GM19452 (cell line): ENCODE results near the gene PLA2G15.
A peak's percentile ranks its signal among the peaks of the same experiment; 100 is the strongest.
"Not testable (repeated sequence)": the region's sequence is repeated elsewhere in the genome, so short reads cannot be mapped to it uniquely, and the experiment has no call there.

Experiments used
- ATAC-seq: cut with Tn5 transposase; IDR thresholded peaks from one replicate; pipeline ENCODE4 v1.9.1; 2021; ENCODE audit not compliant: unreplicated experiment

PLA2G15 gene

GRCh38 chr16:68275611-68276191 is 30.5 kb downstream of the PLA2G15 start:
- peak; percentile 59 for ATAC-seq

DNA sequence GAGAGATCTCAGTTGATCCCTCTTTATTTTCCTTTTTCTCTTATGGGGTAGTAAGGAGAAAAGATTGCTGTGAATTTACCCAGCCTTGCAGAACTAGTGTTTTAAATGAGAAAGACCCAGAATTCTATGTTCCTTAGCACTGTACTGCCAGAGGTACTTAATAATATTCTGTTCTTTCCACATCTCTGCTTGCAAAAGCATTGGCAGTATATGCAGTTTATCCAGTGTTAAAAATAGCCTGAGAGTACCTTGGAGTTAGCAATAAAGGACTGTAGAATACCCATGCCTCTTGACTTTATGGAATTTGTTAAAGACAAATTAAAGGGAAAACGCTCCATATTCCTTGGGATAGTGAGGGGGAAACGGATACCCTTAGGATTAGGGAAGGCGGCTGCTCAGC is 31.1 kb downstream of the PLA2G15 start:
- no peak for ATAC-seq

GRCh38 chr16:68279726-68280558 is 34.8 kb downstream of the PLA2G15 start:
- no peak for ATAC-seq

- no peak for ATAC-seq
Observed at GRCh38 chr16:68281368-68282063, 36.3 kb downstream of the PLA2G15 start.

DNA sequence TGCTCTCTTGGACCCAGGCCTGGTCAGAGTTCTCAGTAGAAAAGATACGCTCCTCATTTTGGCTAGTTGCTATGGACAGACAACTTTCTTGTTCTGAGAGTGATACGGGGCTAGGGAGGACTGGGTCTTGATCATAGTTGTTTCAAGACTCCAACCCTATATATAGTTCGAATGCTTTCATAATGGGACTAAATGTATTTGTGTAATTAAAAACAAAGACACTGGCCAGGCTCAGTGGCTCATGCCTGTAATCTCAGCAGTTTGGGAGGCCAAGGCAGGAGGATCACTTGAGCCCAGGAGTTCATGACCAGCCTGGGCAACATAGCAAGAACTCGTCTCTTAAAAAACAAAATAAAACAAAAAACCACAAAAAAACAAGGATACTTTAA is 36.9 kb downstream of the PLA2G15 start:
- ATAC-seq: no peak

GRCh38 chr16:68283346-68283745 is 38.2 kb downstream of the PLA2G15 start:
- ATAC-seq: no peak

GRCh38 chr16:68283801-68284598 is 38.8 kb downstream of the PLA2G15 start:
- peak; percentile 47 for ATAC-seq

- peak; percentile 52 for ATAC-seq
Observed at GRCh38 chr16:68284847-68285246, 39.7 kb downstream of the PLA2G15 start.

GRCh38 chr16:68285683-68286082 is 40.5 kb downstream of the PLA2G15 start:
- no peak for ATAC-seq

- ATAC-seq: no peak
Observed at GRCh38 chr16:68286153-68287074, 41.2 kb downstream of the PLA2G15 start.

- no peak for ATAC-seq
Observed at GRCh38 chr16:68287276-68288251, 42.4 kb downstream of the PLA2G15 start.

DNA sequence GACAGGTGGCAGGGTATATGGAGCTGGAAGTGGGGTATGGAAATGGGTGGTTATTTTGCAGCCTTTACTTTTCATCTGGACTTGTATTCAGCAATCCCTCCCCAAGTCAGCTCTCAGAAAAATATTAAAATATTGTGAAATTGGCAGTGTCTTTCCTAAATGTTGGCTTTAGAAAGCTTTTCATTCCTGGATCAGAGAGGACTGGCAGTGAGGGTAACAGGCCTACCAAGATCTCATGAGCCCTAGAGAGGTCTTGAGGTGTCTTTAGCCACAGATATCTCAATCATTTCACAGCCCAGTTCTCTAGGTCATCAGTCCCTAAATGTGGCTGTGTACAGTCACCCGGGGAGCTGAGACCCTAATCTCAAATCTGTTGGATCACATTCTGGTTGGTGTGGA is 43.1 kb downstream of the PLA2G15 start:
- ATAC-seq: no peak

DNA sequence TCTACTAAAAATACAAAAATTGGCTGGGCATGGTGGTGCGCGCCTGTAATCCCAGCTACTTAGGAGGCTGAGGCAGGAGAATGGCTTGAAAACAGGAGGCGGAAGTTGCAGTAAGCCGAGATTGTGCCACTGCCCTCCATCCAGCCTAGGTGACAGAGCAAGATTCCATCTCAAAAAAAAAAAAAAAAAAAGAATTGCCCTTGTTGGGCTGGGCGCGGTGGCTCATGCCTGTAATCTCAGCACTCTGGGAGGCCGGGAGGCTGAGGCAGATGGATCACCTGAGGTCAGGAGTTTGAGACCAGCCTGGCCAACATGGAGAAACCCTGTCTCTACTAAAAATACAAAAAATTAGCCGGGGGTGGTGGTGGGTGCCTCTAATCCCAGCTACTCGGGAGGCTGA is 43.6 kb downstream of the PLA2G15 start:
- ATAC-seq: not testable (repeated sequence)

DNA sequence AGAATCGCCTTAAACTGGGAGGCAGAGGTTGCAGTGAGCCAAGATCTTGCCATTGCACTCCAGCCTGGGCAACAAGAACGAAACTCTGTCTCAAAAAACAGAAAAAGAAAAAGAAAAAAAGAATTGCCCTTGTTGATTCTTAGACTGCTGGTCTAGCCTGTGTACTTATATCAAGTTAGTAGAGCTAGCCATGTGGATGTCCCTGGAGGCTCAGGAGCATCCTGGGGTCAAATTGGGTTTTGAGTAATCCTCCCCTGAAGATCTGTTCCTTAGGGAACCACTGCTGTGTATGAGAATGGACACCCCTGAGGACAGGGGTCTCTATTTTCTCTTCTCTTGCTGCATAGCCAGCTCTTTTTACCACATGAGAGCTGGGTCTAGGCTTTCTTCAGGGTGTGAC is 44.0 kb downstream of the PLA2G15 start:
- no peak for ATAC-seq

- no peak for ATAC-seq
Observed at GRCh38 chr16:68289621-68290329, 44.6 kb downstream of the PLA2G15 start.

DNA sequence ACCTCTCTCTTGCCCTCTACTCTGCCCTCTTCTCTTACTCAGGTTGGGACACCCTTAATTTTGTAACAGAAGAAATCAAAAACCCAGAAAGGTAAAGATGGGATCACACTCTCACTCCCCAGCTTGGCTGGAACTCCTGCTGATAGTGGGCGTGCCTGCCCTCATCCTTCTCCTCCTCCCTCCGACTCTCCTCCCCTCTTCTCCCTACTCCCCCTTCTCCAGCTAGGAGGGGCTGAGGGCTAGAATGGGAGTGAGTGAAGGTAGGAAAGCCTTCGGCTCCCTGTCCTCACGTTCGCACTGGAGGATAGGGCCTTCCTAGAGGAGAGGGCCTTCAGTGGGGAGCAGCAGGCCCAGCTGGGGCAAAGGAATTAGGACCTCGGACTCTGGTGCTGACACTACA is 45.3 kb downstream of the PLA2G15 start:
- ATAC-seq: no peak

DNA sequence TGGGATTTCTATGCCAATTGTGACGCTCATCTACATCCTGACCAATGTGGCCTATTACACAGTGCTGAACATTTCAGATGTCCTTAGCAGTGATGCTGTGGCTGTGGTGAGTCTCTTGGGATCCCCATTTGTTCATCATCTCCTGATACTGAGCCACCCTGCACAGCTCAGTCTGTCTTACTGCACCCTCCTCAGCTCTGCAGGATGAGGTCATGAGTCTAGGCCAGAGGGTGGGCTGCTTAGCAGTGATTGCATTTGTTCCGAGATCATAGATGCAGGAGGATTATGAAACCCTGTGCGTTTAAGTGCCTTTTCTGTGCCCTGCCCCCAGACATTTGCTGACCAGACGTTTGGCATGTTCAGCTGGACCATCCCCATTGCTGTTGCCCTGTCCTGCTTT is 46.1 kb downstream of the PLA2G15 start:
- no peak for ATAC-seq

GRCh38 chr16:68292425-68292824 is 47.3 kb downstream of the PLA2G15 start:
- no peak for ATAC-seq
